PC-3 (cell line): ENCODE results near the gene ZBTB26.

Source experiments
- CTCF ChIP-seq: fragments of 300-600 bp; sonication (generic); conservative IDR thresholded peaks from 2 replicates; pipeline ENCODE4 v1.5.1; 2017; ENCODE audit warnings: antibody characterized with exemption, low read depth, mild to moderate bottlenecking, low read length
- EZH2 ChIP-seq: fragments of 300-600 bp; sonication (generic); IDR thresholded peaks from one replicate; pipeline ENCODE4 v1.6.1; 2017; ENCODE audit warnings: antibody characterized with exemption, mild to moderate bottlenecking, low read length; ENCODE audit not compliant: unreplicated experiment
- EZH2phosphoT487 ChIP-seq: fragments of 300-600 bp; sonication (generic); IDR thresholded peaks from 2 replicates; pipeline ENCODE4 v1.6.1; 2018; ENCODE audit warnings: mild to moderate bottlenecking, antibody characterized with exemption, low read length, borderline replicate concordance

- TF ChIP-seq CTCF (no peak), EZH2 (no peak), EZH2phosphoT487 (no peak)
These were observed 5.6 kb upstream of the ZBTB26 start for GRCh38 chr9:122936883-122937282.
